Neutrophil (primary cell): ENCODE data around the gene ZNF367.

ENCODE experiments used
- H3K27ac ChIP-seq: fragments of 200-600 bp; sonication (generic); 2 replicates; pipeline ENCODE4 v1.5.1; 2016; ENCODE audit warnings: mild to moderate bottlenecking, moderate library complexity
- H3K27me3 ChIP-seq: fragments of 200-600 bp; sonication (generic); 2 replicates; pipeline ENCODE4 v1.6.0; 2016; ENCODE audit warnings: mild to moderate bottlenecking
- H3K36me3 ChIP-seq: fragments of 200-600 bp; sonication (generic); 2 replicates; pipeline ENCODE4 v1.5.1; 2017
- H3K4me1 ChIP-seq, 2 experiments: fragments of 200-600 bp in 1 of 2; sonication (generic) in 1 of 2; 1 replicate in 1 of 2; 2 replicates in 1 of 2; pipeline versions ENCODE4 v1.5.1 to v1.6.1; 2013 to 2016; ENCODE audit warnings: low read depth in 1 of 2, low read length in 1 of 2, mild to moderate bottlenecking in 1 of 2, moderate library complexity in 1 of 2; ENCODE audit not compliant: control insufficient read depth in 1 of 2, insufficient read depth in 1 of 2
- H3K4me3 ChIP-seq, 2 experiments: fragments of 200-600 bp in 1 of 2; sonication (generic) in 1 of 2; 1 replicate in 1 of 2; 2 replicates in 1 of 2; pipeline ENCODE4 v1.5.1; 2013 to 2016; ENCODE audit warnings: low read depth in 1 of 2, low read length in 1 of 2, mild to moderate bottlenecking in 1 of 2, moderate library complexity in 1 of 2
- H3K9me3 ChIP-seq: fragments of 200-600 bp; sonication (generic); 2 replicates; pipeline ENCODE4 v1.5.1; 2016
- CTCF ChIP-seq: fragments of 200-600 bp; sonication (generic); IDR thresholded peaks from 2 replicates; pipeline ENCODE4 v1.5.1; 2016; ENCODE audit warnings: antibody characterized with exemption

The ZNF367 gene

GRCh38 chr9:96453625-96454024 lies 35.5 kb upstream of the ZNF367 start:
- Histone ChIP-seq H3K36me3 (no peaks in the 10 kb centered on the region), H3K27ac (no peak overlapping the region), H3K4me1 (peaks cover 15 to 18% of the 10 kb centered on the region in 2 experiments), H3K4me3 (no peak overlapping the region), H3K9me3 (no peaks in the 10 kb centered on the region), H3K27me3 (peaks cover 62% of the 10 kb centered on the region)
- TF ChIP-seq CTCF, result no peak

GRCh38 chr9:96450613-96451528 lies 32.7 kb upstream of the ZNF367 start:
- H3K4me3 ChIP-seq, result peak overlapping the region; percentile 69 to 70
- no peaks in the 10 kb centered on the region for H3K9me3 ChIP-seq
- no peak overlapping the region for H3K27ac ChIP-seq
- peaks cover 15 to 18% of the 10 kb centered on the region in 2 experiments for H3K4me1 ChIP-seq
- TF ChIP-seq CTCF, result no peak
- H3K36me3 ChIP-seq, result no peaks in the 10 kb centered on the region
- peaks cover 89% of the 10 kb centered on the region for H3K27me3 ChIP-seq

- peak within 1 kb of the TSS; percentile 27 for H3K27ac ChIP-seq
- H3K4me1 ChIP-seq, result peaks cover 15 to 18% of the 10 kb centered on the region in 2 experiments
- peak within 1 kb of the TSS; percentile 69 to 70 for H3K4me3 ChIP-seq
- no peaks in the 10 kb centered on the region for H3K9me3 ChIP-seq
- peak; percentile 21 for TF ChIP-seq CTCF
- peaks cover 90% of the 10 kb centered on the region for H3K27me3 ChIP-seq
- H3K36me3 ChIP-seq, result no peaks in the 10 kb centered on the region
Observed at GRCh38 chr9:96449845-96450612, 31.9 kb upstream of the ZNF367 start, which contains the start of gene HABP4. TSS of gene HABP4 (plus strand) at chr9:96450169. CDS start at chr9:96450280, 111 bp downstream.

- no peak for TF ChIP-seq CTCF
- Histone ChIP-seq H3K4me3 (peak overlapping the region; percentile 69 to 70), H3K27me3 (peaks cover 92% of the 10 kb centered on the region), H3K27ac (no peak overlapping the region), H3K36me3 (no peaks in the 10 kb centered on the region), H3K9me3 (no peaks in the 10 kb centered on the region), H3K4me1 (peaks cover 15 to 18% of the 10 kb centered on the region in 2 experiments)
Observed at GRCh38 chr9:96449523-96449844, 31.3 kb upstream of the ZNF367 start.

- Histone ChIP-seq H3K9me3 (no peaks in the 10 kb centered on the region), H3K27ac (no peak overlapping the region), H3K4me1 (peaks cover 15 to 18% of the 10 kb centered on the region in 2 experiments), H3K36me3 (no peaks in the 10 kb centered on the region), H3K27me3 (peaks cover 83% of the 10 kb centered on the region), H3K4me3 (no peak overlapping the region)
- no peak for TF ChIP-seq CTCF
Observed at GRCh38 chr9:96448546-96449170, 30.5 kb upstream of the ZNF367 start.
